Upper lobe of left lung (tissue), 4 donors: ENCODE results near the gene PPP1R2B.

Source experiments
- CTCF ChIP-seq, 6 experiments: fragments of 450-650 bp in 4 of 6; fragments of 200-600 bp in 2 of 6; sonication (generic) in 2 of 6; IDR thresholded peaks; one replicate each; pipeline ENCODE4 v1.5.1; 2016 to 2019; ENCODE audit warnings: antibody characterized with exemption in 6 of 6
- POLR2A ChIP-seq, 4 donors: fragments of 450-650 bp; IDR thresholded peaks; one replicate each; pipeline ENCODE4 v1.5.1; 2016 to 2017; ENCODE audit warnings: antibody characterized with exemption in 4 of 4, mild to moderate bottlenecking in 2 of 4
- POLR2AphosphoS5 ChIP-seq, 2 donors: sonication (generic); formaldehyde crosslinking; IDR thresholded peaks; one replicate each; pipeline ENCODE4 v1.5.1; 2017; ENCODE audit warnings: antibody characterized with exemption in 2 of 2

- TF ChIP-seq CTCF (IDR thresholded peaks at IDR 0.05) (no peak), POLR2A (IDR thresholded peaks at IDR 0.05) (no peak), POLR2AphosphoS5 (IDR thresholded peaks at IDR 0.05) (no peak)
These were observed 3.2 kb upstream of the PPP1R2B start for GRCh38 chr5:156846914-156847313.
